T-helper 2 cell treated with Interferon-gamma antibody and Interleukin-4, amounts not matched to agents 5 μg/mL and 100 μg/mL, for 36 hours (primary cell): Measurements from ENCODE around the gene OMA1.
"Not testable (repeated sequence)": the region's sequence is repeated elsewhere in the genome, so short reads cannot be mapped to it uniquely, and the experiment has no call there.

ENCODE experiments used
- DNase-seq: peaks from one replicate; pipeline ENCODE4 v3.0.0; 2021; ENCODE audit warnings: low spot score
- H3K27ac Mint-ChIP-seq: one replicate; pipeline ENCODE4 v1.8.0; 2021; ENCODE audit warnings: mild to moderate bottlenecking, mixed read lengths
- H3K27me3 Mint-ChIP-seq: one replicate; pipeline ENCODE4 v1.8.0; 2021; ENCODE audit warnings: low read depth, mixed read lengths
- H3K36me3 Mint-ChIP-seq: one replicate; pipeline ENCODE4 v1.8.0; 2021; ENCODE audit warnings: low read depth, mixed read lengths
- H3K4me1 Mint-ChIP-seq: one replicate; pipeline ENCODE4 v1.8.0; 2021; ENCODE audit warnings: low read depth, mixed read lengths
- H3K4me3 Mint-ChIP-seq: one replicate; pipeline ENCODE4 v1.8.0; 2022; ENCODE audit warnings: mild to moderate bottlenecking, moderate library complexity, mixed read lengths
- H3K9me3 Mint-ChIP-seq: one replicate; pipeline ENCODE4 v1.8.0; 2021; ENCODE audit warnings: mixed read lengths

The OMA1 gene

GRCh38 chr1:58528518-58528917 is 18.0 kb downstream of the OMA1 start:
- H3K9me3 Mint-ChIP-seq, result no peaks in the 10 kb centered on the region
- DNase-seq, result no peak
- peaks cover 14% of the 10 kb centered on the region for H3K4me1 Mint-ChIP-seq
- no peaks in the 10 kb centered on the region for H3K27me3 Mint-ChIP-seq
- H3K4me3 Mint-ChIP-seq, result no peak overlapping the region
- H3K27ac Mint-ChIP-seq, result no peak overlapping the region
- H3K36me3 Mint-ChIP-seq, result peaks cover 20% of the 10 kb centered on the region

- Mint-ChIP-seq H3K27me3 (no peaks in the 10 kb centered on the region), H3K4me1 (peaks cover 14% of the 10 kb centered on the region), H3K4me3 (no peak overlapping the region), H3K36me3 (peaks cover 33% of the 10 kb centered on the region), H3K9me3 (no peaks in the 10 kb centered on the region), H3K27ac (no peak overlapping the region)
- peak; percentile 23 for DNase-seq
These were observed 22.1 kb downstream of the OMA1 start for GRCh38 chr1:58524353-58524945.

- Mint-ChIP-seq H3K4me1 (peaks cover 14% of the 10 kb centered on the region), H3K9me3 (no peaks in the 10 kb centered on the region), H3K27me3 (no peaks in the 10 kb centered on the region), H3K27ac (no peak overlapping the region), H3K4me3 (no peak overlapping the region), H3K36me3 (peaks cover 22% of the 10 kb centered on the region)
- no peak for DNase-seq
These were observed 30.6 kb downstream of the OMA1 start for GRCh38 chr1:58515794-58516401.

GRCh38 chr1:58513956-58514355 is 32.6 kb downstream of the OMA1 start:
- H3K36me3 Mint-ChIP-seq, result peaks cover 31% of the 10 kb centered on the region
- no peak overlapping the region for H3K27ac Mint-ChIP-seq
- H3K9me3 Mint-ChIP-seq, result no peaks in the 10 kb centered on the region
- no peak overlapping the region for H3K4me3 Mint-ChIP-seq
- H3K27me3 Mint-ChIP-seq, result no peaks in the 10 kb centered on the region
- peaks cover 14% of the 10 kb centered on the region for H3K4me1 Mint-ChIP-seq
- DNase-seq, result no peak

GRCh38 chr1:58508629-58509028 is 37.9 kb downstream of the OMA1 start:
- Mint-ChIP-seq H3K4me3 (no peak overlapping the region), H3K27me3 (no peaks in the 10 kb centered on the region), H3K9me3 (no peaks in the 10 kb centered on the region), H3K4me1 (no peaks in the 10 kb centered on the region), H3K27ac (no peak overlapping the region), H3K36me3 (peaks cover 37% of the 10 kb centered on the region)
- DNase-seq, result no peak

GRCh38 chr1:58505286-58505685 is 41.2 kb downstream of the OMA1 start:
- Mint-ChIP-seq H3K27me3 (no peaks in the 10 kb centered on the region), H3K36me3 (peaks cover 23% of the 10 kb centered on the region), H3K4me1 (no peaks in the 10 kb centered on the region)

GRCh38 chr1:58502519-58502918 is 44.0 kb downstream of the OMA1 start:
- DNase-seq, result no peak
- no peaks in the 10 kb centered on the region for H3K27me3 Mint-ChIP-seq
- H3K4me1 Mint-ChIP-seq, result peaks cover 2% of the 10 kb centered on the region
- H3K27ac Mint-ChIP-seq, result no peak overlapping the region
- H3K9me3 Mint-ChIP-seq, result no peaks in the 10 kb centered on the region
- no peak overlapping the region for H3K4me3 Mint-ChIP-seq
- H3K36me3 Mint-ChIP-seq, result peaks cover 15% of the 10 kb centered on the region

More at GRCh38 chr1:58505286-58505685, 41.2 kb downstream of the OMA1 start:
- no peak overlapping the region for H3K27ac Mint-ChIP-seq
- no peak for DNase-seq
- no peak overlapping the region for H3K4me3 Mint-ChIP-seq
- H3K9me3 Mint-ChIP-seq, result no peaks in the 10 kb centered on the region

- no peak for DNase-seq
- Mint-ChIP-seq H3K27me3 (no peaks in the 10 kb centered on the region), H3K27ac (no peak overlapping the region), H3K4me3 (no peak overlapping the region), H3K4me1 (peaks cover 2% of the 10 kb centered on the region), H3K9me3 (no peaks in the 10 kb centered on the region), H3K36me3 (peaks cover 22% of the 10 kb centered on the region)
These were observed 46.5 kb downstream of the OMA1 start for GRCh38 chr1:58500043-58500442.

GRCh38 chr1:58497499-58497898 is 49.0 kb downstream of the OMA1 start:
- H3K27ac Mint-ChIP-seq, result no peak overlapping the region

GRCh38 chr1:58496042-58496441 is 50.5 kb downstream of the OMA1 start:
- Mint-ChIP-seq H3K36me3 (peaks cover 22% of the 10 kb centered on the region), H3K27me3 (no peaks in the 10 kb centered on the region), H3K4me1 (peaks cover 2% of the 10 kb centered on the region), H3K9me3 (no peaks in the 10 kb centered on the region), H3K27ac (no peak overlapping the region), H3K4me3 (no peak overlapping the region)
- DNase-seq, result no peak

More at GRCh38 chr1:58497499-58497898, 49.0 kb downstream of the OMA1 start:
- H3K27me3 Mint-ChIP-seq, result no peaks in the 10 kb centered on the region
- no peak for DNase-seq
- H3K4me1 Mint-ChIP-seq, result peaks cover 2% of the 10 kb centered on the region
- H3K4me3 Mint-ChIP-seq, result no peak overlapping the region
- no peaks in the 10 kb centered on the region for H3K9me3 Mint-ChIP-seq
- H3K36me3 Mint-ChIP-seq, result peaks cover 20% of the 10 kb centered on the region

- not testable (repeated sequence) for H3K27me3 Mint-ChIP-seq, H3K4me1 Mint-ChIP-seq, DNase-seq, H3K27ac Mint-ChIP-seq, H3K9me3 Mint-ChIP-seq, H3K4me3 Mint-ChIP-seq
- peaks cover 15% of the 10 kb centered on the region for H3K36me3 Mint-ChIP-seq
These were observed 57.6 kb downstream of the OMA1 start for GRCh38 chr1:58488914-58489313.

GRCh38 chr1:58487002-58487401 is 59.5 kb downstream of the OMA1 start:
- no peaks in the 10 kb centered on the region for H3K27me3 Mint-ChIP-seq
- H3K4me3 Mint-ChIP-seq, result no peak overlapping the region
- DNase-seq, result no peak
- H3K27ac Mint-ChIP-seq, result no peak overlapping the region
- H3K36me3 Mint-ChIP-seq, result peaks cover 11% of the 10 kb centered on the region
- no peaks in the 10 kb centered on the region for H3K9me3 Mint-ChIP-seq
- H3K4me1 Mint-ChIP-seq, result peaks cover 8% of the 10 kb centered on the region

- H3K27ac Mint-ChIP-seq, result no peak overlapping the region
- peaks cover 4% of the 10 kb centered on the region for H3K36me3 Mint-ChIP-seq
- no peak for DNase-seq
- H3K4me1 Mint-ChIP-seq, result peaks cover 5% of the 10 kb centered on the region
- H3K9me3 Mint-ChIP-seq, result no peaks in the 10 kb centered on the region
- H3K4me3 Mint-ChIP-seq, result no peak overlapping the region
- no peaks in the 10 kb centered on the region for H3K27me3 Mint-ChIP-seq
These were observed 64.6 kb downstream of the OMA1 start for GRCh38 chr1:58481962-58482361.

GRCh38 chr1:58480191-58480590 is 66.3 kb downstream of the OMA1 start:
- DNase-seq, result no peak
- Mint-ChIP-seq H3K4me1 (no peaks in the 10 kb centered on the region), H3K9me3 (no peaks in the 10 kb centered on the region), H3K4me3 (no peak overlapping the region), H3K27me3 (no peaks in the 10 kb centered on the region), H3K27ac (no peak overlapping the region), H3K36me3 (peaks cover 4% of the 10 kb centered on the region)

GRCh38 chr1:58477390-58477789 is 69.1 kb downstream of the OMA1 start:
- no peaks in the 10 kb centered on the region for H3K9me3 Mint-ChIP-seq
- H3K4me1 Mint-ChIP-seq, result no peaks in the 10 kb centered on the region
- no peaks in the 10 kb centered on the region for H3K27me3 Mint-ChIP-seq
- DNase-seq, result no peak
- no peak overlapping the region for H3K27ac Mint-ChIP-seq
- H3K36me3 Mint-ChIP-seq, result peaks cover 4% of the 10 kb centered on the region
- no peak overlapping the region for H3K4me3 Mint-ChIP-seq
